Omental fat pad (tissue), 4 donors: ENCODE measurements around the gene HES5. TPM values are rescaled to one million over a fixed set of nuclear protein-coding genes. Genes with fewer than 3 reads are reported as not detected.

Source experiments
- ATAC-seq: fragments of 150-250 bp; one replicate; pipeline ENCODE4 v1.9.1; 2016; ENCODE audit warnings: mild to moderate bottlenecking, moderate library complexity; ENCODE audit not compliant: low FRiP score
- DNase-seq: peaks from one replicate; pipeline ENCODE4 v3.0.0-alpha.2; 2019; ENCODE audit warnings: low spot score
- CTCF ChIP-seq, 3 donors: fragments of 450-650 bp; IDR thresholded peaks; one replicate each; pipeline ENCODE4 v1.5.1; 2016 to 2017; ENCODE audit warnings: antibody characterized with exemption in 3 of 3, mild to moderate bottlenecking in 3 of 3, moderate library complexity in 2 of 3
- total RNA-seq, 4 donors: library from RNA; depleted of rRNA; stranded (reverse); fragments of >200 nt; gene quantifications; one replicate each; pipeline ENCODE4 v1.1.0, GENCODE V29; 2016

The HES5 gene
- total RNA-seq, 4 donors from 2014 or later, result not detected

GRCh38 chr1:2489615-2490014 lies 40.4 kb downstream of the HES5 start:
- TF ChIP-seq CTCF (IDR thresholded peaks at IDR 0.05), result no peak
- ATAC-seq (no peak), DNase-seq (no peak)

- TF ChIP-seq CTCF (IDR thresholded peaks at IDR 0.05), result no peak
- DNase-seq (no peak), ATAC-seq (no peak)
Measured at GRCh38 chr1:2488688-2489087, 41.4 kb downstream of the HES5 start.

GRCh38 chr1:2486558-2486957 lies 43.5 kb downstream of the HES5 start:
- DNase-seq, result no peak
- ATAC-seq, result no peak
- TF ChIP-seq CTCF (IDR thresholded peaks at IDR 0.05), result no peak

DNA sequence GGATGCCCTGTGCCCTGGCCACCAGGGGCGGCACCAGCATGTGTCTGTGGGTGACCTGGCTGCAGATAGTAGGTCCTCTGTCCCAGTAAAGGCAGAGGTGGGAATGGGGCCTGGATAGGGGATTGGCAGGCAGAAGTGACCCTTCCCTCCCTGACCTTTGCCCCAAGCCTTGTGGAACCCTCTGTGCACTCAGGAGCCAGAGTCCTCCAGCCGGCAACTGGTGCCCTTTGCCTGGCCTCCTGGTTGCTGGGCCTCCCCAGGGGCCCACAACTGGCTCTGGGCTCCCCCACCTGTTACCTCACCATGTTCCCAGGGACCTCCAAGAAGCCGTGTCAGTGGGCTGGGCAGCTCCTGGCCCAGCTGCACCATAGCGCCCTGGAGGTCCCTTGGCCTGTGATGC lies 44.0 kb downstream of the HES5 start:
- TF ChIP-seq CTCF (IDR thresholded peaks at IDR 0.05), result no peak
- DNase-seq, result no peak
- no peak for ATAC-seq

- TF ChIP-seq CTCF (IDR thresholded peaks at IDR 0.05), result no peak
- DNase-seq (no peak), ATAC-seq (no peak)
Measured at GRCh38 chr1:2483970-2484369, 46.1 kb downstream of the HES5 start.

- ATAC-seq, result no peak
- no peak for TF ChIP-seq CTCF (IDR thresholded peaks at IDR 0.05)
- DNase-seq, result no peak
Measured at GRCh38 chr1:2483026-2483425, 47.0 kb downstream of the HES5 start.

GRCh38 chr1:2482588-2482987 lies 47.5 kb downstream of the HES5 start:
- DNase-seq, result no peak
- TF ChIP-seq CTCF (IDR thresholded peaks at IDR 0.05), result no peak
- ATAC-seq, result no peak
